ENCODE results near the gene GPX3. TPM values are rescaled to one million over a fixed set of nuclear protein-coding genes. Genes with fewer than 3 reads are reported as not detected.

The GPX3 gene
- total and polyA plus RNA-seq, 2 of the 13 experiments (the other 11 are each of a cell fraction or from before 2014, with no cell fraction given) = 33.8 to 1,892 TPM

DNA sequence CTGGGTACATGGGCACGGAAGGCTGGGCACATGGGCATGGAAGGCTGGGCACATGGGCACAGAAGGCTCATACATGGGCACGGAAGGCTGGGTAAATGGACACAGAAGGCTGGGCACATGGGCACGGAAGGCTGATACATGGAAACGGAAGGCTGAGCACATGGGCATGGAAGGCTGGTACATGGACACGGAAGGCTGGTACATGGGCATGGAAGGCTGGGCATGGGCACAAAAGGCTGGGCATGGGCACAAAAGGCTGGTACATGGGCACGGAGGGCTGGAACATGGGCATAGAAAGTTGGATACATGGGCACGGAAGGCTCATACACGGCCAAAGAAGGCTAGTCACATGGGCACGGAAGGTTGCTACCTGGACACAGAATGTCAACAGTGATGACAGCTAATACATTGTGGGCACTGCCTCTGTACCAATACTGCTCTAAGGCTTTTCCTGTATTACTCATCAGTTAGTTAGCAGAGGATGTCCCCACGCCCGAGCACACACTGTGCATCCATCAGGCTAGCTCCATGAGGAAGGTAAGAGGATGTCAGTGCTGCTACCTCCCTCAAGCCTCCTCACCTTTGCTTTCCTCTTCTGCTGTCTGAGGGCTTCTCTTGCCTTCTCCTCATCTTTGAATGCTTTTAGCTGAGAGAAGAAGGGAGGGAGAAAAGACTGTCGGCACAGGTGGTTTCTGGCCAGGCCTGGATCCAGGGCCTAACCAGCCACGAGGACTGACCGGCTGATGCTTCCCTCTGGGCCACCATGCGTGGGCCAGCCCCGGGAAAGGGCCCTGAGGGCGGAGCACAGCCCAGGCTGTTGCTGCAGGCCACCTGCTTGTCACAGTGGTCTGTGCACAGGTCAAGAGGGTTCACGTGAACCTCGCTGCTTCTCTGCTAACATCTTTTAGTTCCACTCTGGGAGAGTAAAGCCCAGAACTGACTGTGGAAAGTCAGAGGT, 14.3 kb downstream of the GPX3 start (continued):
- peak; percentile 98 for TF ChIP-seq HNRNPL (IDR thresholded peaks at IDR 0.05; ENCODE audit: low read depth, low read length)
- no peak for TF ChIP-seq ATF7 (IDR thresholded peaks at IDR 0.05)
- no peak for TF ChIP-seq ATF7 (CRISPR knock-in tag; IDR thresholded peaks at IDR 0.05)
- TF ChIP-seq, protein P1, sequence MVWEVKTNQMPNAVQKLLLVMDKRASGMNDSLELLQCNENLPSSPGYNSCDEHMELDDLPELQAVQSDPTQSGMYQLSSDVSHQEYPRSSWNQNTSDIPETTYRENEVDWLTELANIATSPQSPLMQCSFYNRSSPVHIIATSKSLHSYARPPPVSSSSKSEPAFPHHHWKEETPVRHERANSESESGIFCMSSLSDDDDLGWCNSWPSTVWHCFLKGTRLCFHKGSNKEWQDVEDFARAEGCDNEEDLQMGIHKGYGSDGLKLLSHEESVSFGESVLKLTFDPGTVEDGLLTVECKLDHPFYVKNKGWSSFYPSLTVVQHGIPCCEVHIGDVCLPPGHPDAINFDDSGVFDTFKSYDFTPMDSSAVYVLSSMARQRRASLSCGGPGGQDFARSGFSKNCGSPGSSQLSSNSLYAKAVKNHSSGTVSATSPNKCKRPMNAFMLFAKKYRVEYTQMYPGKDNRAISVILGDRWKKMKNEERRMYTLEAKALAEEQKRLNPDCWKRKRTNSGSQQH (CRISPR knock-in tag; IDR thresholded peaks at IDR 0.05; ENCODE audit: low read depth) = no peak
- no peak for TF ChIP-seq REST (IDR thresholded peaks at IDR 0.05; ENCODE audit: borderline replicate concordance in 1 of 2, low read depth in 1 of 2, low read length in 2 of 2)
- peak; percentile 72 for TF ChIP-seq MNT (IDR thresholded peaks at IDR 0.05)
- no peak for TF ChIP-seq ZBTB3 (CRISPR knock-in tag; IDR thresholded peaks at IDR 0.05; ENCODE audit: borderline replicate concordance, low read depth)
- no peak for TF ChIP-seq KAT2B (IDR thresholded peaks at IDR 0.05; ENCODE audit: borderline replicate concordance, low read depth, low read length)
- TF ChIP-seq, protein P2, sequence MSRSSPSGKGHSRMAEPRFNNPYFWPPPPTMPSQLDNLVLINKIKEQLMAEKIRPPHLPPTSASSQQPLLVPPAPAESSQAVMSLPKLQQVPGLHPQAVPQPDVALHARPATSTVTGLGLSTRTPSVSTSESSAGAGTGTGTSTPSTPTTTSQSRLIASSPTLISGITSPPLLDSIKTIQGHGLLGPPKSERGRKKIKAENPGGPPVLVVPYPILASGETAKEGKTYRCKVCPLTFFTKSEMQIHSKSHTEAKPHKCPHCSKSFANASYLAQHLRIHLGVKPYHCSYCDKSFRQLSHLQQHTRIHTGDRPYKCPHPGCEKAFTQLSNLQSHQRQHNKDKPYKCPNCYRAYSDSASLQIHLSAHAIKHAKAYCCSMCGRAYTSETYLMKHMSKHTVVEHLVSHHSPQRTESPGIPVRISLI (CRISPR knock-in tag; IDR thresholded peaks at IDR 0.05; ENCODE audit: borderline replicate concordance) = no peak
- TF ChIP-seq MAX (IDR thresholded peaks at IDR 0.05) = no peak
- no peak for TF ChIP-seq KDM3A (CRISPR knock-in tag; IDR thresholded peaks at IDR 0.05; ENCODE audit: low read depth)
- TF ChIP-seq TBX3 (IDR thresholded peaks at IDR 0.05; ENCODE audit: borderline replicate concordance) = no peak
